NCI-H1048 (cell line): ENCODE measurements around the gene DISP3.

ENCODE experiments used
- DNase-seq: peaks from one replicate; lab custom pipeline; 2025; lab: John Stamatoyannopoulos, UW

DISP3 gene

DNA sequence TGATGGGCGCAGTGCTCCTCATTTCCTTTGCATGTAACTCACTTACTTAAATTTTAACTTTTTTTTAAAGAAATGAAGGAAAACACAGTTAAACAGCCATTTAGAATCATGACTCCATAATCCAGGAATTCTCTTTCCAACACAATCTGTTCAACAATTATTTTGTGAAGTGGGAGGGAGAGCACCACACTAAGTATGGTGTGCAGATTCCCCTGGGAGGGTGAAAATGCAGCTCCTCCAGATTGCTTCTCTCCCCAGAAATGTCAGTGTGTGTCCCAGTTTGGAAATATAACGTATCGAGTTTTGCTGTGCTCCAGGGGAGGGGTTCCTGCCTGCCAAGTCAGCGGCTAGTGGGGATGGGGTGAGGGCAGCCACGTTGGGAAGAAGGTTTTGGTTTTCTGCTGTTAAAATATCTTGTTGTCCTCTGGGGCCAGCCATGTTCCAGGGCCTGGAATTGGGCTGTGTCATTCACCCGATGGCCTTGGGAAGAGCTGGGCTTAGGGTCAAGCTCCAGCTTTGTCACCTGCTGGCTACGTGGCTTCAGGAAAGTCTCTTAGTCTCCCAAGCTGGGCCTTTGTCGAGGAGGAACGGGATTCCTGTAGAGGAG, 17.3 kb upstream of the DISP3 start:
- no peak for DNase-seq

DNA sequence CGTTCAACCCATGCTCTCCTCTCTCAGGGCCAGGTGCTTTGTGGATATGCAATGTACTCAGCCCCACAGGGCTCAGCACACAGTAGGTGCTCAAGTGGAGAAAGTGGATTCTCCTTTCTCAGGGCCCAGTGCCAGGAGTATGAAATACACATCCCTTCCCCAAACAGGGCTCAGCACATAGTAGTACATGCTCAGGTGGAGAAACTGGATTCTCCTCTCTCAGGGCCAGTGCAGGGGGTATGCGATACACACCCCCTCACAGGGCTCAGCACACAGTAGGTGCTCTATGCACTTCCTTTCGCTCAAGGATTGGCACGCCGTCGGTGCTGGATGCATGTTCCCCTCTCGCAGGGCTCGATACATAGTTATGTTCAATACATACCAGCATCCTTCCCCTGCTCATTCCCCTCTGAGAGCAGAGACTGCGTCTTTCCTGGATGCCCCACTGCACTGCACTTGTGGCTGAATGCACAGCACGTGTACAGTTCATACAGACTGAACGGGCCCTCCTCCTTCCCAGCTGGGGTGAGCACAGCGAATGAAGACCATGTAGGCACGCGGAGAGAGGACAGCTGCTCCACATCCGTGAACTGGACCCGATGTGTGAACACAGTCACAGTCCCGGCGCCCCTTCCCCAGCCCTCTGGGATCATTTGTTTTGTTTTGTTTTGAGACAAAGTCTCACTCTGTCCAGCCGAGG, 16.6 kb upstream of the DISP3 start:
- DNase-seq: no peak

DNA sequence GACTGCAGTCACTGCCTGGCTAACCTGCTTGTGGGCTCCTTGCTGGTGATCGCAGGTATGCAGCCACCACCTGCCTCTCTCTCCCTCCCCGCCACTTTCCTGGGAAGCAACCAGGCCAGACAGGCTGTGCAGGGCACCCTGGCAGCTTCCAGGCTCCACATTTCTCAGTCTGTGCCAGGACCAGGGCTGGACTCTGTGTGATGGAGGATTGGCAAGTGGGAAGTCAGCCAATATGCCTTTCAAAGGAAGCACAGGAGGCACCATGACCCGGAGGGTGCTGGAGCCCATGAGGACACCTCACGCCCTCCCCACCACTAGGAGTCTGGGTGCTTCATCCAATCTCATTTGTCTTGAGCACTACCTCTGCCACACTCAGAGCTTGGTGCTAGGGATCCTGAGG, 15.8 kb upstream of the DISP3 start:
- DNase-seq: no peak

DNA sequence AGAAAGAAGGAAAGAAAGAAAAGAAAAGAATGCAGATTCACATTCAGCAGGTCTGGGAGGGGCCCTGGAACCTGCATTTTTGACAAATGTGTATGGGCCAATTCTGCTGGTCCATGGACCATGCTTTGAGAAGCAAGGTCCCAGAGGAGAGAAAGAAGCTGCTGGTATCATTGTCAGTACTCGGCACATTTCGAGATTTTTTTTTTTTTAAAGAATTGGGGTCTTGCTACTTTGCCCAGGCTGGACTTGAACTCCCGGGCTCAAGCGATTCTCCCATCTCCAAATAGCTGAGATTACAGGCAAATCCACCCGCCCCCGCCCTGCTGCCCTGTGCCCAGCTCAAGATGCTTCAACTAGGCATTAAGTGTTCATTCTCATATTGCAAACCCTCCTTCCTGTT, 13.6 kb upstream of the DISP3 start:
- no peak for DNase-seq

DNA sequence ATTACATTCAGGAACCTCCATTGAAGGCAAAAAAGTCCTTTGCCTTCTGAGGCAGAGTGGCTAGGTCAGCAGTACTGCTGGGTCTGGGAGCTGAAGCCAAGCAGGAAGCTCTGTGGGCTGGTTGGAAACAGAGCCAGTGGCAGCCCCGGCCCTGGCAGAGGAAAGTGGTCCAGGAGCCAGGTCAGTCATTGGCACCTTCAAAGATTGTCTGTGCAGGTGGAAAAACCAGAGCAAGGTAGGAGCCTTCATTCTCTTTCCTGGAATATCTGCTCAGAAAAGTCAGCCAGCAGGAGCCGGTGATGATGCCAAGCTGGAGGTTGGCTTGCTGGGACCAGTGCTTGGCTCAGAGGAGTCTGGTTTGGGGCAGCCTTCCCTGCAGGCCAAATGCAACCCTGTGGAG, 12.5 kb upstream of the DISP3 start:
- DNase-seq: no peak

DNA sequence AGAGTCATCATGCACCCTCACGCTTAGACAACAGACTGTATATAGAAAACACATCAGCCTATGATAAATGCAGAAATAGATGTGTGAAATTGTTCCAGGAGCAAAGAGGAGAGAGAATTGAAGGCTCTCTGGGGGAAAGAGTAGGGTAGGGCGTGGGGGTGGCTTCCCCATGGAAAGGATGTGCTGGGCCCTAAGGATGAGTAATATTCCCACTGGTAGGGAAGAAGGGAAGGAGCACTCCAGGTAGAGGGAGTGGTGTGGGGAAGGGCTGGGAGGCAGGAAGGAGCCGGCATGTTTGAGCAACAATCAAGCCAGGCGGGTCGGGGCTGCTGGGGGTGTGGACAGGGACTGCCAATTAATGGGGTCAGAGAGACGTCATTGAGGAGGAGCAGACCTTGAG, 10.1 kb upstream of the DISP3 start:
- DNase-seq: no peak

DNA sequence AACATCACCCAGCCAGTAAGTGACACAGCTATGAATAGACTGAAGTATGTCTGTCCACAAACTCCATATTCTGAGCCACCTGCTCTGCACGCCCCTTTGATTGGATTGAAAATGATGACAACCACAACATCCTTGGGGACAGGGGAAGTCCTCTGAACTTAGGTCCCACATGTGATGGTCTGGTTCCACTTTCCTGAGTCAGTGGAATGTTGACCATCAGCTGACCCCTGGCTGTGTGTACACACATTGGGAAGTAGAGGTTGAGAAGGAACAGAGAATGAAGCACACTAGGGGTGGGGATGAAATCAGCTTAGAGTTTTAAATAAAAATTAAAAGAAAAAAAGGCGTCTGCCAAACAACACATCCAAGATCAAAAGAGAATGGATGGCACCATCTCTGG, 8.0 kb upstream of the DISP3 start:
- no peak for DNase-seq

DNA sequence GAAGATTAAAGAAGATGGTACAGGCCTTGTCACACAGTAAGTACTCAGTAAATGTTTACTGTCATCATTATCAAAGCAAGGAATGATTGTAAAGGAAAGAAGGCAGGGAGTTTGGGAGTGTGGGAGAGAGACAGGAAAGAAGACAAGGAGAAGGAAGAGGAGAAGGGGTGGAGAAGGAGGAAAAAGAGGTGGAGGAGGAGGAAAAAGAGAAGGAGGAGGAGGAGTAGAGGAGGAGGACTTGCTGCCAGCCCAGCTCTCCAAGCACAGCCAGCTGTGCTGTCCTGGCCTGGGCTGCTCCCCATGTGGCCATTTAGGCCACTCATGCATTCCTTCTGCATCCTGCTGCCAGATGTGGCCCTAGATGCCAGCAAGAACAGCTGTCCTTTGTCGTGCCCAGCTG, 7.5 kb upstream of the DISP3 start:
- no peak for DNase-seq

DNA sequence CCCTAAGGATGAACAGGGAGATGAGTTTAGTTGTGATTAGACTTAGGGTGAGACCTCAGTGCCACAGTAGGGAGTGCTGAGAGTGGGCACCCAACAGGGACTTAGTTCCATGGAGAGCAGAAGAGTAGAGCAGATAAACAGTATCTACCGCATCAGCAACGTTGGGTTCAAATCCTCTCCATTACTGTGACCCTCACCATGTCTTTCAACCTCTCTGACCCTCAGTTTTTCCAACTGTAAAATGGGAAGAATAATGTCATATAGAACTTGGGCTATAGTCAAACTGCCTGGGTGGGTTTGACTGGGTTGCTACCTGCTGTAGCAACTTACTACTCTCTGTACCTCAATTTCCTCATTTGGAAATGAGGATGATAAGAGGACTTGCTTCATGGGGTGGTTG, 6.7 kb upstream of the DISP3 start:
- no peak for DNase-seq

DNA sequence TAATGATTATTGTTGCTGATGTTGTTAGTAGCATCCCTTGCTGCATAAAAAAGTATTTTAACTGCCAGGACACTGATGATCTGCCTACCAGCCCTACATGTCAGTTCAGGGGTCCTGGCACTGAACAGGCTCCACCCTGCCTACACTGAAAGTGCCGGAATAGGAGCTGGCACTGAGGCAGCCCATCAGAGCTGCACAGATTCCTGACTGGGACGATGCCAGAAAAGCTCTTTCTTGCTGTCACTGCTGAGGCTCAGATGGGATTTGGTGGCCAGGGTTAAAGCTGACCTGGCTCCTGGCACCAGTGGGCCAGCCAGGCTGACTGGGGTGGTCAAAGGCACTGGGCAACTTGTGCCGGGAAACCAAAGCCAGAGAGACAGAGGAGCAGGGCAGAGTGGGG, 6.2 kb upstream of the DISP3 start:
- DNase-seq: no peak

DNA sequence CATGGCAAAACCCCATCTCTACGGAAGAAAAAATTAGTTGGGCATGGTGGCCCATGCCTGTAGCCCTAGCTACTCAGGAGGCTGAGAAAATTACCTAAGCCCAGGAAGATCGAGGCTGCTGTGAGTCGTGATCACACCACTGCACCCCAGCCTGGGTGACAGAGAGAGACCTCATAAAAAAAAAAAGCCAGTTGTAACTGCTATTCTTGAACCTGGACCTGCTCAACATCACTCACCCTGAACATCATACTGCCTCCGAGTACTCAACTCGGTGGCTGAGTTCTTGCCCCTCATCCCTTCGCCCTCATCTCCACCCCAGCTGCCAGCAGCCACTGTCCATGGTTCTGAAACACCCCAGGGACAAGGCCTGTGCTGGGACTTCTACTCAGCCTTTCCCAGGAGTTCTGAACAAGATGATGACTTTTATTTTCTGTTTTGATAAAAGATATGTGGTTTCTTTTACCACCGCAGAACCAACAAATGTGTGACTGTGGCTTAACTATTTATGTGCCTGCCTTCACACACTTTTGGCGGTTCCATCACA, 5.4 kb upstream of the DISP3 start:
- DNase-seq: no peak

DNA sequence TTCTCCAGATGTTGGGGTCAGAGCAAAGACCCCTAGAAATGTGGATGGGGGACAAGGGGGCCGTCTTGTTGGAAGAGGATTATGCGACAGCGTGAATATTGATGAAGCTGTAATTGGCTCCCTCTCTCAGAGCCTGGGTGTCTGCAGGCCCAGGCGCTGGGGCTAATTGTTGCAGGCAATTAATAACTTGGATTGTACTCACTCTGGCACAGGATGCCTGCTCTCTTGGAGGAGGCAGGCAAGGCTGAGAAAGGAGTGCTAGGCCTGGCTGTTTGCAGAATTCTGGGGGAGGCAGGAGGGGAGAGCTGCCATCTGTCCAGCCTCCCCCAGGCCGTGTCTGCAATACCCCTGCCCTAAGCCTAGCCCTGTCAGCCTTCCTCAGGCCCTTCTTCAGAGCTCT, 4.1 kb upstream of the DISP3 start:
- DNase-seq: no peak

DNA sequence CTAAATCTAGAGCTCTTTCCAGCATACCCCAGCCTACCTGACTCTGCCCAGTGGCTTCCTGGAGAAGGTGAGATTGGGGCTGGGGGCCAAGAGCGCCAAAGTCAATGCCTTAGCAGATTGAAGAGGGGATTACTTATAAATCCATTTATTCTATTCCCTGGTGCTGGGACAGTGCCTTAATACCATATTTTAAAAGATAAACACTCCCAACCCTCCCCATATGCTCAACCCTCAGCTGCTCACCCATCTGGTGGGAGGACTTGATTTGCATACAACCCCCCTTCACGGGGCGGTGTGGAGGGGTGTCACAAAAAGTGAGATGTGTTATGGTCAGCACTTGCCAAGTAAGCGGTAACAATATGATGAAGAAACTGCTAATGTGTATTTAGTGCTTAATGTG, 3.2 kb upstream of the DISP3 start:
- DNase-seq: no peak

DNA sequence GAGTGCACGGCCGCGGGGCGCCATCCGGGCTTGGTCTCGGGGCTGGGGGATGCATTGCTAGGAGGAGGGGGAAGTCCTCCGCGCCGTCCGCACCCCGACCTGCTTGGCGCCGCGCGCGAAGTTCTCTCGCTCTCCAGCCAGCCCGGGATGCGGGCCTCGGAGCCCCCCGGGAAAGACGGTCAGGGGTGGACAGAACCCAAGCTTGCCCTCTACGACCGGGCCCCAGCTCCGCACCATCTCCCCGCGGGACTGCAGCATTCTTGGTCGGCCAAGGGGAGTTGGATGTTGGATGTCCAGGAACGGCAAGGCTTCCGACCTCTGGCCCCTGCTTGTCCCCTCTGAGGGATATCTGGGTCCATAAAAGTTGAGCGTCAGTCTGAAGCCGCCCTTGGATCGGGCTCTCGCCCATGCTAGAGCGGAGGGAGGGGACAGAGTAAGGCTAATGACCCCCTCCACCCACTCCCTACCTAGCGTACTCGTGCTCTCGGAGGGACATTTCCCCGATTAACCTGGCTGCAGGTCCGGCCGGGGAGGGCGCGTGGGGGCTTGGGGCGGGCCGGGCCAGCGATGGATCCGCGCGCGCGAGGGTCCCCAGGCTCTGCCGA, 522 bp downstream of the DISP3 start:
- DNase-seq: no peak

DNA sequence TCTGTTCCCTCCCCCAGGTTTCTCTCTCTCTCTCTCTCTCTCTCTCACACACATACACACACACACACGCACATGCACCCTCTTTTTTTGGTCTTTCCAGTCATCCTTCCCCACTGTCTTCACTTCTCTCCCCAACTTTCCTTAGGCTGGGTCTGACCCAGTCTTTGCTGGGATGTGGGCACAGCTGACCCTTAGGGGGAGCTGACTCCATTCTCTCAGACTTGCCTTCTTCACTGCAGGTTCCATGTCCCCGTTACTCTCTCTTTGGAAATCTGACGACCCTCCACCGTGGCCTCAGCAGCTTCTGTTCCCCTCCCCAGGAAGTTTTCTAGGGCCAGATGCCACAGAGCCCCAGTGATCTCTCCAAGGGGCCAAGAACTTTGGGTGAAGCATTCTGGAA, 2.1 kb downstream of the DISP3 start:
- DNase-seq: no peak

DNA sequence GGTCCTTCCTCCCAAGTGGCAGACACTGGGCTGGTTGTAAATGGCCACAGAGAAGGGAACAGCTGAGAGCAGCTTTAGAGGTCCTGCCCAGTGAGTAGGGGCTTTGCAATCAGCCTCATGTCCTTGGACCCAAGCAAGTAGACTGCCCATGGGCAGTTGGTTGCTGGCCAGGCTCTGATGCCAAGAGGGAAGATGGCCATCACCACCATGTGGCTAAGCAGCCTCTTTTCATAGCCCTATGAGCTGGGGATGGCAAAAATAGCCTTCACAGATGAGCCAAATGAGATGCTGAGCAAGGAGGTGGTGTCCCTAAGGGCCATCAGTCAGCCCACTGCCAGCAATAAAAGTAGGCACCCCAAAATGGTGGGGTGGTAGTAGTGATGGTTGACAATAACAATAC, 3.2 kb downstream of the DISP3 start:
- DNase-seq: no peak

DNA sequence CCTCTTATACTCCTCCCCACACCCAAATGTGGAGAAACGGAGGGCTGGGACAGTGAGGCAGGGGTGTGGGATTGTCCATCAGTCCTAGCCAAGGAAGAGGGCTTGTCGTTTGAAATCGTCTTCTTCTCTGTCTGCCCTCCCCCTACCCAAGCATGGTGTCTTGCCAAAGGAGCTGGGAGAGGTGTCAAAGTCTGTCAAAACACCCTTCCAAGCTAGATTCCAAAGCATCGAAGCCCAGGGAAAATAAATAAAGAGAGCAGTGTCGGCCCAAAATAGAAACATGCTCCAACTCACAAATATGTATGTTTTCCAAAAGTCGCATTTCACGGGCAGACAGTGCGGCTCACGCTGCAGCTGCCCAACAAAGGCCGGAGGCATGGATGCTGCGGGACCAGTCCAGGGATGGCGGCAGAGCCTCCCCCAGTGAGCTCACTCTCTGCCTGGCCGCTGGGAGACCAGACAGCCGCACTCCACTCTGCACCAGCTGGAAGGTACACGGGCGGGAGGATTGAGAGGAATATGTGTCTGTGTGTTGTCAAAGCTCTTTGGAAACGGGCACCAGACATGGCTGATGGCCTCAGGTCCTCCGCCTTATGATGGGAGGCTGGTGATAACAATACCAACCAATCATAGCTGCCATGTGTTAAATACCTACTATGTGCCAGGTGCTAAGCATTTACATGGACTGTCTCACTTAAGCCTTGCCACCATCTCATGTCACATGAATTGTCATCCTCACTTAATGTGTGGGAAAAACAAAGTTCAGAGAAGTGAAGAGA, 3.9 kb downstream of the DISP3 start:
- DNase-seq: no peak

DNA sequence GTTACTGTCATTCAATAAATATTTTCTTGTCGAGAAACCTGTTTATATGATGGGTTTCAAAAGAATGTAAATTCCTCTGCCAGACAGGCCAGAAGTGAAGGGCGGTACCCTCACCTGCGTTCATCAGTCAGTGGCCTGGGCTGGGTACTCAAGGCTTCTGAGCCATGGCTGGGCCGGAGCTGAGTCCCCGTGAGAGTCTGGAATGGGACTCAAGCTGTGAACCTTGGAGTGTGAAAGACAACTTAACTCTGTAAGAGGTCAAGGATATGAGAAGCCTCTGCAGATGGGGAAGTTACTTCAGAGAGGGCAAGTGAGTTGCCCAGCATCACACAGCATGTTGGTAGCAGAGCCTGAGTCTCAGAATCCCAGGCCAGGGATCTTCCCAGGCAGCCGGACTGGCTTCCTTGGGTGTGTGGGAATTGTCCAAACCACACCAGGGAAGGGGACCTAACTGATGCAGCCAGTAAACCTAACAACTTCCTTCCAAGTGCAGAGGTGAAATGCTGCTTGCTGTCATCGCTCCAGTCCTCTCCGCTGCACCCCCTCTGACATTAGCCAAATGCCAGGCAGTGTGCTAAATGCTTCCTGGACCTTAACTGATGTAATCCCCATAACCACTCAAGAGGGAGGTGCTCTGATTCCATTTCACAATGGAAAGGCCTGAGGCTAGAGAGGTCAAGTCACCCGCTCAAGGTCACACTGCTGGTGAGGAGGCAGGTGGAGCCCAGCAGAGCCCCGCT, 4.8 kb downstream of the DISP3 start:
- no peak for DNase-seq

DNA sequence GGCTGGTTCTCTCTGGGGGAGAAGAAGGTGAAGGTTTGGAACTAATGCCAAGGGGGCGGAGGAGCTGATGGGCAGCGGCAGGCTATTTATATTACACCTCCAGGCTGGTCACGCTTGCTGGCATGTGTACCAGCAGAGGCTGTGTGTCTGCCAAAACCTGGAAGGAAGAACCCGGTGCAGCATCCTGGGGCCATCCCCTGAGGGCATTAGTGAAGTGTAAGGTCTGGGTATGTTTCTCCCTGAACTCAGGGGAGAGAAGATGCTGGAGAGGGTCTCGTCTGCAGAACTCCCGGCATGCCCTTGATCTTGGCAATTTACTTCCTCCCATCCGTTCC, 5.3 kb downstream of the DISP3 start:
- no peak for DNase-seq

DNA sequence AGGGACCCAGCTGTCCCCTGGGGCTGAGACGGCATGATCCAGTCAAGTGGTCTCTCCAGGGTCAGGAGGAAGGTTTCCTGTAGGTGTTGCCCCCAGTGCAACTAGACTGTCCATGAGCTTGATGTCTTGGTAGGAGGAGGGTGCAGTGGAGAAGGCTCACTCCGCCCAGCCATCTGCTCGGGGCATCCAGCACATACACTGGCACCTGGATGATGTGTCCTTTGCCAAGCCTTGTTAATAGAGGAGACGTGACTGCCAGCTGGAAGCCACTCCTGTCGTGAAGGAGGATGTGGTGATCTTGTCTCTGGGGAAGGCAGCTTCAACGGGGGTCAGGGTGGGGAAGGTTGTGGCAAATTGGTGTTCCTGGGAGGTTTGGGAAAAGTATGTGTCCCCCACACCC, 6.2 kb downstream of the DISP3 start:
- DNase-seq: no peak

DNA sequence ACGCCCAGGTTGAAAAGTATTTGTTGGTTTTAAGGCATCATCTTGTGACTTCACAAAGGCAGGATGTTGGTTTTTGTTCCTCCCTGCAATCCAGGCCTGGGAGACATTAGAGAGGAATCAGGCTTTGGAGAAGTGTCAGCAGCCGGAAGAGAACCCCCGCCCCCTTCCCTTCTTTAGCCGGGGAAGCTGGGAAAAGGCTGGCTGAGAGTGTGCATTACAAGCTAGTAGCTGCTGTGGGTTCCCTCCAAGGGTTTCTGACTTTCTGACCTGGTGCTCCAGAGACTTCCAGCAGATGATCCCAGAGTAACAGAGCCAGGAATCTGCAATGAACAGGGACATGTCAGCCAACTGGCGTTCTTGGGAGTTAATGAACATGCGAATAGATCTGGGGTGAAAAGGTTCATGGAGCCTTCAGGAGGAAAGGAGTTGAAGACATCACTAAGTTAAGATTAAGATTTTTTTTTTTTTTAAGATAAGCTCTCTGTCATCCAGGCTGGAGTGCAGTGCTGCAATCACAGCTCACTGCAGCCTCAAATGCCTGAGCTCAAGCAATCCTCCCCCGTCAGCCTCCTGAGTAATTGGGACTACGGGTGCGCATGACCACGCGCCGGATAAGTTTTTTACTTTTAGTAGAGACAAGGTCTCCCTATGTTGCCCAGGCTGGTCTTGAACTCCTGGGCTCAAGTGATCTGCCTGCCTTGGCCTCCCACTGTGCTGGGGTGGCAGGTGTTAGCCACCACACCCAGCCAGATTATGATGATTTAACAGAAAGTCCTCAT, 7.5 kb downstream of the DISP3 start:
- DNase-seq: no peak
